ENCODE results near the gene LSM14A. TPM values are rescaled to one million over a fixed set of nuclear protein-coding genes. Genes with fewer than 3 reads are reported as not detected.

LSM14A gene
- total and polyA plus RNA-seq, 9 of the 15 experiments (the other 6 are each of a cell fraction or from before 2014, with no cell fraction given) = 19.5 to 150 (median 95.1) TPM

GRCh38 chr19:34215006-34215665 lies 42.8 kb downstream of the LSM14A start:
- BruUV-seq (replicated peaks) = no TSS peak
- TF ChIP-seq ETS1 (conservative IDR thresholded peaks at IDR 0.05; ENCODE audit: control insufficient read depth, low read depth, low read length) (no peak), ATF1 (CRISPR knock-in tag; IDR thresholded peaks at IDR 0.05) (no peak), ATF1 (tag; IDR thresholded peaks at IDR 0.05) (no peak), MECOM (CRISPR knock-in tag; IDR thresholded peaks at IDR 0.05) (no peak), ARID2 (IDR thresholded peaks at IDR 0.05) (no peak)
- 78% methylated on average over 3 of the region's 3 CpGs for WGBS (ENCODE audit: insufficient coverage, low coverage, missing lambda C conversion rate)
- H3K27ac ChIP-seq (ENCODE audit: extremely low read depth, low read depth, low read length) = no peak overlapping the region
- no peak overlapping the region for H3K9ac ChIP-seq (ENCODE audit: insufficient read depth in 1 of 2, low read depth in 2 of 2, low read length in 2 of 2)
- no peaks in the 10 kb centered on the region for H3K27me3 ChIP-seq (ENCODE audit: control insufficient read depth in 2 of 2, insufficient read depth in 2 of 2, low read length in 2 of 2)
- peaks cover 69% of the 10 kb centered on the region for H3K36me3 ChIP-seq (ENCODE audit: control insufficient read depth, insufficient read depth, low read length)
- H3K79me2 ChIP-seq (ENCODE audit: control insufficient read depth, insufficient read depth, low read length) = peaks cover 7% of the 10 kb centered on the region; the same call in 2 of the 3 replicates
- no peak for DNase-seq (ENCODE audit: extremely low read depth in 1 of 4, low spot score in 3 of 4)
- intact Hi-C loops (cut with micrococcal nuclease) (loop anchor here (5.0 kb wide), 1 partner anchor 43 kb away; the partner anchor contains the start of gene LSM14A), in situ Hi-C loops (cut with MboI) (no loop called here)
- POLR2A ChIA-PET = interaction anchor here (0.5 to 0.7 kb wide), 2 partner anchors 11 to 1665 kb away, joined by 3 read pairs; no protein-coding TSS in a partner anchor
- peaks cover 10% of the 10 kb centered on the region; the same call in 1 of the 2 replicates for H4K20me1 ChIP-seq (replicated peaks; ENCODE audit: control insufficient read depth, insufficient read depth, low read length)
- no peaks in the 10 kb centered on the region for H3K9me1 ChIP-seq (ENCODE audit: control insufficient read depth, insufficient read depth, low read length)
- CTCF ChIA-PET (ENCODE audit: low intra/inter-chr PET ratio) = no interaction called here
- FAIRE-seq = no peak
- H3K9me3 ChIP-seq (replicated peaks; ENCODE audit: control insufficient read depth, insufficient read depth, low read depth, low read length) = no peaks in the 10 kb centered on the region
- H3K4me2 ChIP-seq (ENCODE audit: insufficient read depth, low read length) = no peak overlapping the region
- no peak overlapping the region for H3K4me3 ChIP-seq
- H3K4me1 ChIP-seq (replicated peaks in 1 of 2; ENCODE audit: control insufficient read depth in 2 of 2, insufficient read depth in 2 of 2, low read length in 2 of 2) = peaks cover 9 to 11% of the 10 kb centered on the region in 2 experiments
- H2AFZ ChIP-seq (ENCODE audit: low read depth, low read length) = no peak overlapping the region
- no peak for ATAC-seq

Data from K562 (cell line).